Heart right ventricle (tissue), 16 donors: ENCODE results near the gene FUZ. TPM values are rescaled to one million over a fixed set of nuclear protein-coding genes. Genes with fewer than 3 reads are reported as not detected.

ENCODE experiments used
- ATAC-seq, 8 donors: fragments of 200-7000 bp; cut with Tn5 transposase; one replicate each; pipeline ENCODE4 v1.9.1; 2020; ENCODE audit warnings: mild to moderate bottlenecking in 8 of 8, moderate library complexity in 8 of 8, moderate number of reproducible peaks in 1 of 8
- DNase-seq, 2 donors: peaks; one replicate each; pipeline ENCODE4 v3.0.0-alpha.2; 2020
- H3K27ac ChIP-seq, 10 donors: fragments of 200-600 bp; sonication (generic) in 2 of 10; one replicate each; pipeline versions ENCODE4 v1.5.0 to v1.8.0; 2020 to 2022; ENCODE audit warnings: mild to moderate bottlenecking in 3 of 10
- H3K27me3 ChIP-seq, 7 donors: fragments of 200-600 bp; one replicate each; pipeline ENCODE4 v1.8.0; 2021 to 2022; ENCODE audit warnings: mild to moderate bottlenecking in 2 of 7
- H3K36me3 ChIP-seq, 9 donors: fragments of 200-600 bp; sonication (generic) in 1 of 9; one replicate each; pipeline versions ENCODE4 v1.5.0 to v1.8.0; 2020 to 2022; ENCODE audit warnings: mild to moderate bottlenecking in 2 of 9
- H3K4me1 ChIP-seq, 9 donors: fragments of 200-600 bp; sonication (generic) in 1 of 9; one replicate each; pipeline versions ENCODE4 v1.5.0 to v1.8.0; 2020 to 2022; ENCODE audit warnings: mild to moderate bottlenecking in 4 of 9
- H3K4me3 ChIP-seq, 10 donors: fragments of 200-600 bp; sonication (generic) in 2 of 10; one replicate each; pipeline versions ENCODE4 v1.5.0 to v1.8.0; 2020 to 2022; ENCODE audit warnings: mild to moderate bottlenecking in 7 of 10, moderate library complexity in 2 of 10
- H3K9me3 ChIP-seq, 11 donors: fragments of 200-600 bp in 10 of 11; sonication (generic) in 2 of 11; one replicate each; pipeline versions ENCODE4 v1.5.0 to v1.8.0; 2013 to 2022; ENCODE audit warnings: mild to moderate bottlenecking in 2 of 11, control low read depth in 1 of 11, moderate library complexity in 1 of 11
- WGBS, 2 donors: extraction: QIAGEN DNeasy Blood & Tissue Kit; methylation state at CpG; one replicate each; pipeline ENCODE4 v1.1.7; 2013; ENCODE audit warnings: inconsistent platforms in 1 of 2; 5-methylcytosine and 5-hydroxymethylcytosine counted together
- intact Hi-C, 10 donors: fragments of 100-400 bp; cut with DNase I; formaldehyde crosslinking; loops; one replicate each; pipeline versions ENCODE4 v1.11.1 to v1.14.2; 2022
- polyA plus RNA-seq, 2 donors: library from polyadenylated mRNA; stranded (reverse); fragments of 200-250 nt; gene quantifications; one replicate each; pipeline ENCODE4 v1.2.3, GENCODE V29; 2013
- total RNA-seq, 10 donors: library from RNA; stranded (reverse); fragmentation: NEBNext Ultra II Directional in 3 of 10; extraction: Animal tissue kit (Norgen Biotek cat#: 25700) in 3 of 10; gene quantifications; one replicate each; pipeline versions ENCODE4 v1.2.1 to v1.2.4, GENCODE V29; 2021 to 2023
- TF ChIP-seq, protein P1 (sequence below), 9 donors: fragments of 200-600 bp; sonication (generic) in 2 of 9; IDR thresholded peaks; one replicate each; pipeline versions ENCODE4 v1.5.0 to v1.8.0; 2021 to 2022; ENCODE audit warnings: antibody characterized with exemption in 9 of 9, mild to moderate bottlenecking in 5 of 9, moderate library complexity in 1 of 9
- donor health status: Arrhythmogenic right ventricular cardiomyopathy.
- donor health status: ischemic (EF 13 %, LVEDD 7.1; RV severe dilation, severe dysfunction).
- donor health status: healthy with polysubstance abuse.
- donor health status: DM: no; HTN: yes; CAD: no.
- donor health status: DM: no; HTN: no; CAD: no.
- donor health status: ischemic (EF 25% LVEDD 6.9; RV normal size, moderate dysfunction).
- donor health status: ischemic (EF 25% LVEDD 5.7; RV mildly dilated, moderate dysfunction).
- donor health status: healthy.
- donor health status: DM: yes; HTN: yes; CAD: no.
- donor health status: Ischemic cardiomyopathy.
- donor health status: ischemic (EF 35%, LVEDD 5.7; RV mildly dilated, moderate dysfunction).
- donor health status: nonischemic (EF 11% LVEDD 7.7; RV severe dilation, severe dysfunction).
- donor health status: DM: yes; HTN: yes; CAD: no.
- donor health status: PGD.
- donor health status: ischemic (EF 29% LVEDD 5.4; RV normal size, mild dysfunction).
- donor health status: nonischemic (EF 23%, LVEDD 6.1; RV moderate dilation, normal function).

Gene FUZ
- total and polyA plus RNA-seq, 12 donors, result 11.4 to 24.1 (median 14.9) TPM

DNA sequence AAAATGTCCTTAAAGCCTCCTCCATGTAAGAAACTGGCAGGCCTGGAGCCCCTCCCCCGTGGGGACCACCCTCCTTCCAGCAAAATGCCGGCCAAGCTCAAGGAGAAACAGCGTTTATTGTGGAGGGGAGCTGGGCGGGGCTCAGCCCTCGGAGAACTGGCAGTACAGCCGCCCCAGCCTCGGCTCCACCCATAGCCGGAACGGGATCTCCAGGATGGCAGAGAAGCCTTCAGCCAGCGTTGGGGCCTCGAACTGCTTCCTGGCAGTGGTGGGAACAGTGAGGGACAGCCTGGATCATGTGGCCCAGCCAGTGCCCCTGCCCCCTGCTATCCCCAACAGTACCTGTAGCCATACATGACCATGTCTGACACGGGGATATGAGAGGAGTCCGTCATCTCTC lies 48.0 kb upstream of the FUZ start:
- H3K9me3 ChIP-seq, result no peaks in the 10 kb centered on the region
- intact Hi-C loops, result loop anchor here in 1 of 10 donors (10.0 kb wide), 1 partner anchor 346 kb away; the partner anchor contains the start of gene FCGRT
- peaks cover 0 to 88% (median 32%) of the 10 kb centered on the region in 9 donors for H3K36me3 ChIP-seq
- no peak overlapping the region for H3K4me3 ChIP-seq
- DNase-seq (peak in 1 of 2 donors; percentile 48), ATAC-seq (peak in 1 of 8 donors; percentile 18)
- TF ChIP-seq, protein P1, sequence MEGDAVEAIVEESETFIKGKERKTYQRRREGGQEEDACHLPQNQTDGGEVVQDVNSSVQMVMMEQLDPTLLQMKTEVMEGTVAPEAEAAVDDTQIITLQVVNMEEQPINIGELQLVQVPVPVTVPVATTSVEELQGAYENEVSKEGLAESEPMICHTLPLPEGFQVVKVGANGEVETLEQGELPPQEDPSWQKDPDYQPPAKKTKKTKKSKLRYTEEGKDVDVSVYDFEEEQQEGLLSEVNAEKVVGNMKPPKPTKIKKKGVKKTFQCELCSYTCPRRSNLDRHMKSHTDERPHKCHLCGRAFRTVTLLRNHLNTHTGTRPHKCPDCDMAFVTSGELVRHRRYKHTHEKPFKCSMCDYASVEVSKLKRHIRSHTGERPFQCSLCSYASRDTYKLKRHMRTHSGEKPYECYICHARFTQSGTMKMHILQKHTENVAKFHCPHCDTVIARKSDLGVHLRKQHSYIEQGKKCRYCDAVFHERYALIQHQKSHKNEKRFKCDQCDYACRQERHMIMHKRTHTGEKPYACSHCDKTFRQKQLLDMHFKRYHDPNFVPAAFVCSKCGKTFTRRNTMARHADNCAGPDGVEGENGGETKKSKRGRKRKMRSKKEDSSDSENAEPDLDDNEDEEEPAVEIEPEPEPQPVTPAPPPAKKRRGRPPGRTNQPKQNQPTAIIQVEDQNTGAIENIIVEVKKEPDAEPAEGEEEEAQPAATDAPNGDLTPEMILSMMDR (IDR thresholded peaks at IDR 0.05), result no peak
- peak overlapping the region in 5 of 10 donors; percentile 10 to 33 (median 15) for H3K27ac ChIP-seq
- 39 to 48% methylated on average over 13 of the region's 13 CpGs for WGBS, 2 donors
- H3K27me3 ChIP-seq, result no peaks in the 10 kb centered on the region
- H3K4me1 ChIP-seq, result peaks cover 7 to 22% (median 15%) of the 10 kb centered on the region in 9 donors

DNA sequence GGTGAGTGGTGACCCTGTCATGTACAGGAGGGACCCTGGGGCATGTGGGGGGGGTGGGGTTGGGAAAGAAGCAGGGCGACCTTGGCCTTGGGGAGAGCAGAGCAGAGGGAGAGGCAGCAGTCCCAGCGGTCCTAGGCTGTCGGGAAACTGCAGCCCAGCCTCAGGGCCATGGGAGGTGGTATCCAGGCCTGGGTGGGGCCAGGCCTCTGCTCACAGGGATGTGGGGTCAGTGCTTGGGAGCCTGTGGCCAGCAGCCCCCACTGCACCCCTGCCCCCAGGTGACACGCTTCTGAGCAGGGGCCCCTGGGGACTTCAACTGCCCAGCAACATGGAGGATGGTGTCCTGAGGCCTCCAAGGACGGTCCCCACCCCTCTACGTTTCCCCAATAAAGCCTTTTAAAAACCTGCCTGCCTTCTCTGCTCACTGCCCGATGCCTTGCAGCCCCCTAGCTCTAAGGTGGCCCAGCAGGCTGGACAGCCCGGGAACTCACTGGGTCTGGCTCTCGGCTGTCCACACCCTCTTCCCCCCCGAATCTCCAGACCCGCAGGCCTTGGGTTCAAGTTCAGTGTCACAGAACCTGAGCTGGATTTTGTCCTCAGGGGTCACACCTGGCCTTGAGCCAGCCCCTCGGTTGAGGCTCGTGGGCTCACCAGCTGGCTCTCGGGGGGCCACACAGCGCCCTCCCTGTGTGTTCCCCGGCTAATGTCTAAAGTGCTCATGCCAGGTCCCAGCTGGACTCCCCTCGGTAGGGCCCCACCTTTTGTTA lies 47.4 kb upstream of the FUZ start:
- TF ChIP-seq, protein P1 (IDR thresholded peaks at IDR 0.05), result no peak

DNA sequence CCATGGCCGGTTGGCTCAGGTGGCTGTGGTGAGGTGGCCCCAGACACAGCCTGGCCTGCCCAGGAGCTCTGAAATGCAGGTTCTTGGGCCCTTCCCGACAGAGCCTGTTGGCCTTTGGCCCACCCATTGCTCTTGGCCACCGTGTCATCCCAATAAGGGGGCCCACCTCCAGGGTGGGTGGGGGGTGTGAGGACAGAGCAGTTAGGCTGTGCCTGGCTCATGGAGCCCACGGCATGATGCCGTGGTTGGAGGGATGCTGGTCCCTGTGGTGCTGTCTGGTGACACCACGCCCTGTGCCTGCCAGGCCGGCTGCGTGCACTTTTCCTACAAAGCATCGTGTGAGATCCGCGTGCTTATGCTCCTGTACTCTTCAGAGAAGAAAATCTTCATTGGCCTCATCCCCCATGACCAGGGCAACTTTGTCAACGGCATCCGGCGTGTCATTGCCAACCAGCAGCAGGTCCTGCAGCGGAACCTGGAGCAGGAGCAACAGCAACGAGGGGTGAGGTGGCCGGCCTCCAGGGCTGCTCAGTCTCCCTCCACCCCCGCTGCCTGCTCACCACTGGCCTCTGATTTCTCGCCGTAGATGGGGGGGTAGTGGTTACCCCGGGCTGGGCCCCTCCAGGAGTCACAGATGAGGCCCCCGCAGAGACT lies 46.7 kb upstream of the FUZ start:
- DNase-seq, result no peak
- H3K4me3 ChIP-seq, result no peak overlapping the region
- peak overlapping the region in 1 of 10 donors; percentile 4 for H3K27ac ChIP-seq
- intact Hi-C loops, result loop anchor here in 1 of 10 donors (10.0 kb wide), 1 partner anchor 345 kb away; the partner anchor contains the start of gene FCGRT
- WGBS, 2 donors, result 82 to 83% methylated on average over 22 of the region's 22 CpGs
- ATAC-seq, result peak in 1 of 8 donors; percentile 8
- H3K4me1 ChIP-seq, result peaks cover 0 to 9% (median 4%) of the 10 kb centered on the region in 9 donors
- H3K27me3 ChIP-seq, result no peaks in the 10 kb centered on the region
- TF ChIP-seq, protein P1 (IDR thresholded peaks at IDR 0.05), result no peak
- H3K36me3 ChIP-seq, result peaks cover 0 to 98% (median 35%) of the 10 kb centered on the region in 9 donors
- H3K9me3 ChIP-seq, result no peaks in the 10 kb centered on the region

More for the DNA sequence above, 47.4 kb upstream of the FUZ start:
- intact Hi-C loops, result loop anchor here in 1 of 10 donors (10.0 kb wide), 1 partner anchor 346 kb away; the partner anchor contains the start of gene FCGRT
- H3K4me3 ChIP-seq, result no peak overlapping the region
- H3K4me1 ChIP-seq, result peaks cover 4 to 16% (median 9%) of the 10 kb centered on the region in 9 donors
- H3K27ac ChIP-seq, result peak overlapping the region in 5 of 10 donors; percentile 10 to 33 (median 15)
- H3K9me3 ChIP-seq, result no peaks in the 10 kb centered on the region
- DNase-seq, result no peak
- H3K36me3 ChIP-seq, result peaks cover 0 to 94% (median 32%) of the 10 kb centered on the region in 9 donors
- no peak for ATAC-seq
- H3K27me3 ChIP-seq, result no peaks in the 10 kb centered on the region
- WGBS, 2 donors, result 62 to 72% methylated on average over 17 of the region's 17 CpGs
